Natural killer cell treated with Interleukin-12 subunit alpha and Interleukin-12 subunit beta and Interleukin-15 and Interleukin-18, amount 100 ng/mL, for 72 hours (primary cell): ENCODE measurements around the gene SGO2. TPM values are rescaled to one million over a fixed set of nuclear protein-coding genes. Genes with fewer than 3 reads are reported as not detected.

Experiments used
- ATAC-seq, 2 donors: fragments of 150-1000 bp; cut with Tn5 transposase in 1 of 2; sonication (Bioruptor Pico), chemical (Tn5 transposase) in 1 of 2; 2 replicates each; pipeline ENCODE4 v1.10.0; 2021
- DNase-seq: peaks from one replicate; pipeline ENCODE4 v3.0.0; 2022; ENCODE audit warnings: low spot score
- H3K27ac Mint-ChIP-seq, 2 donors: 1 replicate in 1 of 2; 2 replicates in 1 of 2; pipeline ENCODE4 v1.8.0; 2022; ENCODE audit warnings: mixed read lengths in 2 of 2, mild to moderate bottlenecking in 1 of 2, moderate library complexity in 1 of 2
- H3K27me3 Mint-ChIP-seq, 2 donors: 1 replicate in 1 of 2; 2 replicates in 1 of 2; pipeline ENCODE4 v1.8.0; 2022; ENCODE audit warnings: mixed read lengths in 2 of 2
- H3K36me3 Mint-ChIP-seq: one replicate; pipeline ENCODE4 v1.8.0; 2022; ENCODE audit warnings: mixed read lengths
- H3K4me1 Mint-ChIP-seq, 2 donors: 1 replicate in 1 of 2; 2 replicates in 1 of 2; pipeline ENCODE4 v1.8.0; 2022; ENCODE audit warnings: low read depth in 2 of 2, mixed read lengths in 2 of 2, mild to moderate bottlenecking in 1 of 2
- H3K4me3 Mint-ChIP-seq: one replicate; pipeline ENCODE4 v1.8.0; 2022; ENCODE audit warnings: mixed read lengths
- H3K9me3 Mint-ChIP-seq: 2 replicates; pipeline ENCODE4 v1.8.0; 2022; ENCODE audit warnings: mixed read lengths
- total RNA-seq, 2 donors: library from RNA; stranded (reverse); gene quantifications; one replicate each; pipeline ENCODE4 v1.2.3, GENCODE V29; 2022

Gene SGO2
- total RNA-seq, 2 donors from 2014 or later = 18.2 to 31.0 TPM

DNA sequence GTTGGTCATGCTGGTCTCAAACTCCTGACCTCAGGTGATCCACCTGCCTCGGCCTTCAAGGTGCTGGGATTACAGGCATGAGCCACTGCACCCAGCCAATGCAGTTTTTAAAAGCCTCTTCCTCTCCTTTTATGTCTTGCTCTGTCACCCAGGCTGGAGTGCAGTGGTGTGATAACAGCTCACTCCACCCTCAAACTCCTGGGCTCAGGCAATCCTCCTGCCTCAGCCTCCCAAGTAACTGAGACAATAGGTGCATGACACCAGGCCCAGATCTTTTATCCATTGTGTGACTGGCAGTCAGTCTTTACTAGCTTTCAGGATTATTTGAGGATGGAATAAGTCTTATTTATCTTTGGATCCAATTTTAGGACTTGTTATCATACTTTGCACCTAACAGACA lies 29.3 kb upstream of the SGO2 start:
- Mint-ChIP-seq H3K27ac (no peak overlapping the region), H3K4me1 (peaks cover 2 to 5% of the 10 kb centered on the region in 2 donors), H3K9me3 (no peaks in the 10 kb centered on the region), H3K36me3 (peaks cover 28% of the 10 kb centered on the region), H3K27me3 (no peaks in the 10 kb centered on the region), H3K4me3 (no peak overlapping the region)
- DNase-seq = no peak
- no peak for ATAC-seq

- DNase-seq = no peak
- Mint-ChIP-seq H3K36me3 (peaks cover 30% of the 10 kb centered on the region), H3K4me3 (no peak overlapping the region), H3K27ac (no peak overlapping the region), H3K27me3 (no peaks in the 10 kb centered on the region), H3K9me3 (no peaks in the 10 kb centered on the region), H3K4me1 (peaks cover 5% of the 10 kb centered on the region in 2 donors)
- ATAC-seq = no peak
Observed at GRCh38 chr2:200498402-200499162, 27.4 kb upstream of the SGO2 start.

GRCh38 chr2:200502196-200502595 lies 23.8 kb upstream of the SGO2 start:
- peaks cover 5 to 11% of the 10 kb centered on the region in 2 donors for H3K4me1 Mint-ChIP-seq
- DNase-seq (no peak), ATAC-seq (no peak)
- no peak overlapping the region for H3K27ac Mint-ChIP-seq
- H3K9me3 Mint-ChIP-seq = no peaks in the 10 kb centered on the region
- H3K36me3 Mint-ChIP-seq = peaks cover 30% of the 10 kb centered on the region
- H3K4me3 Mint-ChIP-seq = no peak overlapping the region
- H3K27me3 Mint-ChIP-seq = no peaks in the 10 kb centered on the region

DNA sequence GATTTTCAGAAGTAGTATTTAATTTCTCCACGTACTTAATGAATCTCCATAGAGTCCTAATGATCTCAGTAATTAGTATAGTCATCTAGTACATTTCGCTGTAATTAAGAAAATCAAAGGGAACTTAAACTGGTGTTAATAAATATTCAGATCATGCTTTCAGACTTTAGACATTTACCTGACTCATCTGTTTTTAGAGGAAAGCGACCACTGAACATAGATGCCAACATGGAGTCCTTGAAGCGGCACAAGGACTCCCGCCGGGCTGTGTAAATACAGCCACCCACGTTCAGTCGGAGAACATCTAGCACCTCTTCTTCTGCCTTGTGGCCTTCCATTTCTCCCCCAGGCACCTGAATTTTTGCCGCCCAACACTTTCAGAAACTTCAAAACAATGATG lies 19.3 kb upstream of the SGO2 start:
- H3K27me3 Mint-ChIP-seq = no peaks in the 10 kb centered on the region
- ATAC-seq (no peak), DNase-seq (no peak)
- peaks cover 12% of the 10 kb centered on the region for H3K36me3 Mint-ChIP-seq
- peaks cover 9 to 15% of the 10 kb centered on the region in 2 donors for H3K4me1 Mint-ChIP-seq
- H3K4me3 Mint-ChIP-seq = no peak overlapping the region
- no peaks in the 10 kb centered on the region for H3K9me3 Mint-ChIP-seq
- H3K27ac Mint-ChIP-seq = no peak overlapping the region

GRCh38 chr2:200507179-200507578 lies 18.8 kb upstream of the SGO2 start:
- no peak for DNase-seq
- no peaks in the 10 kb centered on the region for H3K9me3 Mint-ChIP-seq
- H3K36me3 Mint-ChIP-seq = peaks cover 10% of the 10 kb centered on the region

DNA sequence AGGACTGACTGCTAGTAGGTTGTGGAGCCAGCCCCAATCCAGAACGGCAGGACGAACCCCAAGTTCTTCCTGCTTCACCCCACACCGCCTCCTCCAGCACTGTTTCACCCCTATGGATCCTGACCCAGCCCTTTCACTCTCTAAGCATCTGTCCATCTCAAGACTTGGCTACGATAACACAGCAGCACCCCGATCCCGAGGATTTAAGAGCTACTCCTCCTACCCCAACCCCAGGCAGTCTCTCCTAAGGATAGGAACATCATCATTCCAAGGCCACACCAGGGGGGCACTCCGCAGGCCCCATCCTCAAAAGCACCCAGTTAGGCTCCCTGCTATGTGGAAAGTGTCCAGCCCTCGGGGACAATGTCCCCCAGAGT lies 16.8 kb upstream of the SGO2 start:
- Mint-ChIP-seq H3K27me3 (peaks cover 0 to under 1% of the 10 kb centered on the region in 2 donors), H3K9me3 (no peaks in the 10 kb centered on the region), H3K27ac (peak overlapping the region; percentile 75 to 88), H3K36me3 (no peaks in the 10 kb centered on the region), H3K4me1 (peaks cover 9 to 12% of the 10 kb centered on the region in 2 donors), H3K4me3 (peak overlapping the region; percentile 88)
- no peak for DNase-seq
- no peak for ATAC-seq

More at GRCh38 chr2:200507179-200507578, 18.8 kb upstream of the SGO2 start:
- Mint-ChIP-seq H3K4me3 (no peak overlapping the region), H3K27me3 (no peaks in the 10 kb centered on the region), H3K27ac (no peak overlapping the region), H3K4me1 (peaks cover 9 to 15% of the 10 kb centered on the region in 2 donors)
- no peak for ATAC-seq

- Mint-ChIP-seq H3K27ac (peak within 1 kb of the TSS; percentile 75 to 88), H3K27me3 (peaks cover under 1 to 3% of the 10 kb centered on the region in 2 donors), H3K4me3 (peak within 1 kb of the TSS; percentile 88), H3K36me3 (no peaks in the 10 kb centered on the region), H3K4me1 (peaks cover 9 to 12% of the 10 kb centered on the region in 2 donors), H3K9me3 (no peaks in the 10 kb centered on the region)
- peak; percentile 97 for DNase-seq
- ATAC-seq = peak; percentile 99
Observed at GRCh38 chr2:200509612-200510433, 16.2 kb upstream of the SGO2 start, which contains the start of gene KCTD18. KCTD18 (minus strand) TSS chr2:200510068; CDS start chr2:200507016, 3,052 bp downstream.

- Mint-ChIP-seq H3K36me3 (peaks cover 7% of the 10 kb centered on the region), H3K27me3 (peaks cover 15 to 18% of the 10 kb centered on the region in 2 donors), H3K27ac (no peak overlapping the region), H3K9me3 (no peaks in the 10 kb centered on the region), H3K4me1 (no peaks in the 10 kb centered on the region), H3K4me3 (no peak overlapping the region)
- DNase-seq (no peak), ATAC-seq (no peak)
Observed at GRCh38 chr2:200515155-200515554, 10.9 kb upstream of the SGO2 start.

- DNase-seq (no peak), ATAC-seq (no peak)
- Mint-ChIP-seq H3K4me3 (no peak overlapping the region), H3K27me3 (peaks cover 4 to 8% of the 10 kb centered on the region in 2 donors), H3K9me3 (no peaks in the 10 kb centered on the region), H3K36me3 (peaks cover 4% of the 10 kb centered on the region), H3K27ac (no peak overlapping the region), H3K4me1 (peaks cover 11 to 27% of the 10 kb centered on the region in 2 donors)
Observed at GRCh38 chr2:200523158-200523557, 2.8 kb upstream of the SGO2 start.

DNA sequence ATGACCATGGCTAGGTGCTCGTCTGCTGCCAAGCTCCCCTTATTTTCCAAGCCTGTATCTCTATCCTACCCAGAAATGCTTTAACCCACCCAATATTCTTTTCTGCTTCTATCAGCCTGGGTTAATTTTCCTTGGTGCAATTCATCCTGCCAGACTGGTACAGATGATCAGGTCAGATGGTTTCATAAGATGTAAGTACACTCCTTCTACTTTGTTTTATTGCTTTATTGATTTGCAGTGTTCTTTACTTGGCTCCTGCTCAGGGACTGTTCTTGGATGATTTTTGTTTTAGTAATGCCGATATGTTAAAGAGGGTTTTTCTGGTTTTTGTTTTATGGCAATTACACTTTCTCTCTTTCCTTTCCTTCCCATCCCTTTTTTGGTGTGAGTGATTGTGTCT lies 2.4 kb upstream of the SGO2 start:
- Mint-ChIP-seq H3K27ac (no peak overlapping the region), H3K4me3 (no peak overlapping the region), H3K4me1 (peaks cover 13 to 31% of the 10 kb centered on the region in 2 donors), H3K9me3 (no peaks in the 10 kb centered on the region), H3K27me3 (peaks cover 4 to 8% of the 10 kb centered on the region in 2 donors), H3K36me3 (peaks cover 4% of the 10 kb centered on the region)
- ATAC-seq (no peak), DNase-seq (no peak)

GRCh38 chr2:200525066-200525465 lies 941 bp upstream of the SGO2 start:
- Mint-ChIP-seq H3K4me3 (peak overlapping the region; percentile 99), H3K27ac (no peak overlapping the region), H3K27me3 (peaks cover 4 to 8% of the 10 kb centered on the region in 2 donors), H3K4me1 (peaks cover 13 to 34% of the 10 kb centered on the region in 2 donors), H3K36me3 (peaks cover 4% of the 10 kb centered on the region), H3K9me3 (no peaks in the 10 kb centered on the region)
- DNase-seq (no peak), ATAC-seq (no peak)

- ATAC-seq = no peak
- H3K27ac Mint-ChIP-seq = peak overlapping the region; percentile 96 to 97
- no peak for DNase-seq
- H3K27me3 Mint-ChIP-seq = peaks cover 4 to 8% of the 10 kb centered on the region in 2 donors
- peak overlapping the region; percentile 99 for H3K4me3 Mint-ChIP-seq
- peaks cover 13 to 34% of the 10 kb centered on the region in 2 donors for H3K4me1 Mint-ChIP-seq
- H3K9me3 Mint-ChIP-seq = no peaks in the 10 kb centered on the region
- H3K36me3 Mint-ChIP-seq = peaks cover 4% of the 10 kb centered on the region
Observed at GRCh38 chr2:200525551-200525881, 491 bp upstream of the SGO2 start.

DNA sequence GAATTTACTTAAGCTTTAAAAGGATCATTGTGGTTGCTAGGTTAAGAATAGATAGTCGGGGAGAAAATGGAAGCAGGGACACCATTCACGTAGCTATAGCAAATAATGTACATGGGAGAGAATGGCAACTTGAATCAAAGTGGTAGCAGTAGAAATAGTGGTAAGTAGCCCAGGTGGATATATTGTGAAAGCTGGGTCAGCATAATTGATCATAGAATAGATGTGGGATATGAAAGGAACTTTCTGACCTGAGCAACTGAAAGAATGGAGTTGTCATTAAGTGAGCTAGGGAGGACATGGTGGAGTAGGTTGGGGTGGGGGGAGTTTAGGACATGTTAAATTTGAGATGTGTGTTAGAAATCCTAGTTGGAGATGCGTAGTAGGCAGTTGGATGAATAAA lies 2.2 kb downstream of the SGO2 start:
- Mint-ChIP-seq H3K27ac (peak overlapping the region in 1 of 2 donors; percentile 13), H3K4me1 (peaks cover 13 to 34% of the 10 kb centered on the region in 2 donors), H3K27me3 (peaks cover 4 to 8% of the 10 kb centered on the region in 2 donors), H3K4me3 (peak overlapping the region; percentile 99), H3K9me3 (no peaks in the 10 kb centered on the region), H3K36me3 (no peaks in the 10 kb centered on the region)
- DNase-seq (no peak), ATAC-seq (no peak)

- ATAC-seq (no peak), DNase-seq (no peak)
- Mint-ChIP-seq H3K9me3 (no peaks in the 10 kb centered on the region), H3K36me3 (no peaks in the 10 kb centered on the region), H3K27me3 (no peaks in the 10 kb centered on the region), H3K4me3 (no peak overlapping the region), H3K27ac (no peak overlapping the region), H3K4me1 (peaks cover 0 to 1% of the 10 kb centered on the region in 2 donors)
Observed at GRCh38 chr2:200533754-200534153, 7.7 kb downstream of the SGO2 start.
